ENCODE measurements around the gene RPLP2. TPM values are rescaled to one million over a fixed set of nuclear protein-coding genes. Genes with fewer than 3 reads are reported as not detected.

RPLP2 gene
- total RNA-seq, 1 donor from 2014 or later, result 418 TPM

DNA sequence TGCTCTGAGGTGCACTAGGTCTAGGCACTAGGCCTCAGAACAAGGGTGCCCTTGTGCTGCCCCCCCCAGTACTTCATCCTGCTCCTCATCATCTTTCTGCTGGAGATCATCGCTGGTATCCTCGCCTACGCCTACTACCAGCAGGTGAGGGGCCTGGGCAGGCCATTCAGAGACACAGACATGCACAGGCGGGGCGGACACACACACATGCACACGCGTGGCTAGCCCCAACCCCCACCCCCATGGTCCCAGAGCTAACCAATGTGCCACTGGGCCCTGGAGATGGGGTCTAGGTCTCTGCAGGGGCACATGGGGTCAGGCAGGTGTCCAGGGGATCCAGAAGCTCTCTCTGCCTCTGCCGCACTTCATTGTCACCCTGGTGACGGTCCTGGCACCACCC is 26.9 kb downstream of the RPLP2 start:
- H3K4me1 ChIP-seq, result peaks cover 14% of the 10 kb centered on the region
- H3F3A ChIP-seq (ENCODE audit: low read depth), result peaks cover 29% of the 10 kb centered on the region
- peaks cover 68% of the 10 kb centered on the region for H4K20me1 ChIP-seq (ENCODE audit: low read depth)
- Mint-ChIP-seq H3K27me3 (ENCODE audit: insufficient read depth, low read depth) (peaks cover 11% of the 10 kb centered on the region), H3K4me3 (no peak overlapping the region), H3K36me3 (peaks cover 3% of the 10 kb centered on the region), H3K27ac (no peak overlapping the region), H3K9me3 (no peaks in the 10 kb centered on the region), H3K4me1 (peaks cover 26% of the 10 kb centered on the region)
- H3K4me2 ChIP-seq, result no peak overlapping the region
- H3K79me2 ChIP-seq (ENCODE audit: low read depth), result peaks cover 17% of the 10 kb centered on the region
- H3K9me3 ChIP-seq (ENCODE audit: low read depth), result no peaks in the 10 kb centered on the region
- no peak for DNase-seq (ENCODE audit: low spot score)
- H3K9ac ChIP-seq, result no peak overlapping the region
- no peak overlapping the region for H3K27ac ChIP-seq
- no peak for TF ChIP-seq EZH2phosphoT487 (IDR thresholded peaks at IDR 0.05)
- TF ChIP-seq EZH2 (IDR thresholded peaks at IDR 0.05), result no peak
- TF ChIP-seq CTCF (IDR thresholded peaks at IDR 0.05), result no peak
- H2AFZ ChIP-seq (replicated peaks), result no peak overlapping the region
- H3K27me3 ChIP-seq, result peaks cover 8% of the 10 kb centered on the region
- H3K4me3 ChIP-seq, result no peak overlapping the region
- H3K36me3 ChIP-seq, result no peaks in the 10 kb centered on the region

DNA sequence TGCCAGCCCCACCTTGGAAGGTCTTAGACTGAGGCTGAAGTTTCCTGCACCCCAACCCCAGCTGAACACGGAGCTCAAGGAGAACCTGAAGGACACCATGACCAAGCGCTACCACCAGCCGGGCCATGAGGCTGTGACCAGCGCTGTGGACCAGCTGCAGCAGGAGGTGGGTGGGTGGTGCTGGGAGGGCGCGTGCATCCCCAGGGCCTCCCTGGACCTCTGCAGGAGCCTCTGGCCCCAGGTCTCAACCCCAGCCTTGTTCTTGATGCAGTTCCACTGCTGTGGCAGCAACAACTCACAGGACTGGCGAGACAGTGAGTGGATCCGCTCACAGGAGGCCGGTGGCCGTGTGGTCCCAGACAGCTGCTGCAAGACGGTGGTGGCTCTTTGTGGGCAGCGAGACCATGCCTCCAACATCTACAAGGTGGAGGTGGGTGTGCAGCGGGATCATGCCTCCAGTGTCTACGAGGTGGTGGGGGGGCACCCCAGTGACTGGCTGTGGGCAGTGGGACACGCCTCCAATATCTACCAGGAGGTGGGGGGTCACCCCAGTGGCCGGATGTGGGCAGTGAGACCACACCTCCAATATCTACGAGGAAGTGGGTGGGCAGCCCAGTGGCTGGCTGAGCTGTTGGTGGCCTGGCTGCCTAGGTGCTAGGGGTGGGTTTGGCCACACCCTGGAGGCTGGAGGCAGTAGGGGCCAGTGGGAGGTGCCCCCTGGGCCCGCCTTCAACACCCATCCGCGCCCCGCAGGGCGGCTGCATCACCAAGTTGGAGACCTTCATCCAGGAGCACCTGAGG is 27.6 kb downstream of the RPLP2 start:
- peaks cover 7% of the 10 kb centered on the region for H3K27me3 Mint-ChIP-seq (ENCODE audit: insufficient read depth, low read depth)
- peaks cover 23% of the 10 kb centered on the region for H3K79me2 ChIP-seq (ENCODE audit: low read depth)
- H3K4me2 ChIP-seq, result no peak overlapping the region
- no peak overlapping the region for H3K27ac Mint-ChIP-seq
- peaks cover 69% of the 10 kb centered on the region for H4K20me1 ChIP-seq (ENCODE audit: low read depth)
- no peak overlapping the region for H3K9ac ChIP-seq
- H3K9me3 Mint-ChIP-seq, result no peaks in the 10 kb centered on the region
- H3K4me3 Mint-ChIP-seq, result no peak overlapping the region
- H3K27ac ChIP-seq, result no peak overlapping the region
- H3K4me1 ChIP-seq, result peaks cover 9% of the 10 kb centered on the region
- TF ChIP-seq CTCF (IDR thresholded peaks at IDR 0.05) (no peak), EZH2 (IDR thresholded peaks at IDR 0.05) (no peak), EZH2phosphoT487 (IDR thresholded peaks at IDR 0.05) (no peak)
- H2AFZ ChIP-seq (replicated peaks), result no peak overlapping the region
- H3K9me3 ChIP-seq (ENCODE audit: low read depth), result no peaks in the 10 kb centered on the region
- H3K4me1 Mint-ChIP-seq, result peaks cover 21% of the 10 kb centered on the region
- H3K27me3 ChIP-seq, result peaks cover 1% of the 10 kb centered on the region
- DNase-seq (ENCODE audit: low spot score), result no peak
- no peaks in the 10 kb centered on the region for H3K36me3 ChIP-seq
- H3F3A ChIP-seq (ENCODE audit: low read depth), result peaks cover 22% of the 10 kb centered on the region
- H3K36me3 Mint-ChIP-seq, result peaks cover 3% of the 10 kb centered on the region
- H3K4me3 ChIP-seq, result no peak overlapping the region

DNA sequence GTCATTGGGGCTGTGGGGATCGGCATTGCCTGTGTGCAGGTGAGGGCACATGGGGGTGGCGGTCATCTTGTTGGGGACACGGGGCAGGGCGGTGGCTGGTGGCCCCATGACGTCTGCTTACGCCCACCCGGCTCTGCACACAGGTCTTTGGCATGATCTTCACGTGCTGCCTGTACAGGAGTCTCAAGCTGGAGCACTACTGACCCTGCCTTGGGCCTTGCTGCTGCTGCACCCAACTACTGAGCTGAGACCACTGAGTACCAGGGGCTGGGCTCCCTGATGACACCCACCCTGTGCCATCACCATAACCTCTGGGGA is 28.2 kb downstream of the RPLP2 start:
- DNase-seq (ENCODE audit: low spot score), result no peak
- no peak overlapping the region for H3K4me2 ChIP-seq
- Mint-ChIP-seq H3K36me3 (peaks cover 3% of the 10 kb centered on the region), H3K27me3 (ENCODE audit: insufficient read depth, low read depth) (peaks cover 7% of the 10 kb centered on the region), H3K27ac (no peak overlapping the region), H3K9me3 (no peaks in the 10 kb centered on the region), H3K4me3 (no peak overlapping the region), H3K4me1 (peaks cover 20% of the 10 kb centered on the region)
- H3K27ac ChIP-seq, result no peak overlapping the region
- no peak for TF ChIP-seq CTCF (IDR thresholded peaks at IDR 0.05)
- no peak for TF ChIP-seq EZH2phosphoT487 (IDR thresholded peaks at IDR 0.05)
- no peak for TF ChIP-seq EZH2 (IDR thresholded peaks at IDR 0.05)
- H2AFZ ChIP-seq (replicated peaks), result no peak overlapping the region
- H3F3A ChIP-seq (ENCODE audit: low read depth), result peaks cover 22% of the 10 kb centered on the region
- H3K9me3 ChIP-seq (ENCODE audit: low read depth), result no peaks in the 10 kb centered on the region
- H3K36me3 ChIP-seq, result no peaks in the 10 kb centered on the region
- no peak overlapping the region for H3K9ac ChIP-seq
- H3K79me2 ChIP-seq (ENCODE audit: low read depth), result peaks cover 23% of the 10 kb centered on the region
- H3K27me3 ChIP-seq, result no peaks in the 10 kb centered on the region
- H4K20me1 ChIP-seq (ENCODE audit: low read depth), result peaks cover 69% of the 10 kb centered on the region
- H3K4me3 ChIP-seq, result no peak overlapping the region
- H3K4me1 ChIP-seq, result peaks cover 7% of the 10 kb centered on the region

All from neural progenitor cell (in vitro differentiated cells).